ENCODE data around the gene AMOTL2.

The AMOTL2 gene

GRCh38 chr3:134374105-134374790, at the start of gene AMOTL2:
Gene AMOTL2 (minus strand): TSS chr3:134374447. CDS start chr3:134371433, 3,014 bp downstream.
- DNase-seq (ENCODE audit: low read depth) = no peak

GRCh38 chr3:134423153-134423552, 48.9 kb upstream of the AMOTL2 start:
- no peak for DNase-seq (ENCODE audit: low read depth)

- no peak for DNase-seq (ENCODE audit: low read depth)
Measured at GRCh38 chr3:134419960-134420321, 45.7 kb upstream of the AMOTL2 start.

GRCh38 chr3:134419214-134419959, 45.1 kb upstream of the AMOTL2 start:
- no peak for DNase-seq (ENCODE audit: low read depth)

- DNase-seq (ENCODE audit: low read depth) = no peak
Measured at GRCh38 chr3:134409041-134409440, 34.8 kb upstream of the AMOTL2 start.

GRCh38 chr3:134407239-134407625, 33.0 kb upstream of the AMOTL2 start:
- DNase-seq (ENCODE audit: low read depth) = no peak

GRCh38 chr3:134406331-134407238, 32.3 kb upstream of the AMOTL2 start:
- no peak for DNase-seq (ENCODE audit: low read depth)

GRCh38 chr3:134404366-134404885, 30.2 kb upstream of the AMOTL2 start:
- DNase-seq (ENCODE audit: low read depth) = no peak

- no peak for DNase-seq (ENCODE audit: low read depth)
Measured at GRCh38 chr3:134397755-134398154, 23.5 kb upstream of the AMOTL2 start.

GRCh38 chr3:134395103-134395502, 20.9 kb upstream of the AMOTL2 start:
- no peak for DNase-seq (ENCODE audit: low read depth)

GRCh38 chr3:134394380-134394779, 20.1 kb upstream of the AMOTL2 start:
- no peak for DNase-seq (ENCODE audit: low read depth)

- no peak for DNase-seq (ENCODE audit: low read depth)
Measured at GRCh38 chr3:134393074-134393473, 18.8 kb upstream of the AMOTL2 start.

GRCh38 chr3:134392336-134392983, 18.2 kb upstream of the AMOTL2 start:
- no peak for DNase-seq (ENCODE audit: low read depth)

- no peak for DNase-seq (ENCODE audit: low read depth)
Measured at GRCh38 chr3:134389865-134390264, 15.6 kb upstream of the AMOTL2 start.

GRCh38 chr3:134388788-134389485, 14.7 kb upstream of the AMOTL2 start:
- DNase-seq (ENCODE audit: low read depth) = no peak

GRCh38 chr3:134388292-134388691, 14.0 kb upstream of the AMOTL2 start:
- no peak for DNase-seq (ENCODE audit: low read depth)

- DNase-seq (ENCODE audit: low read depth) = no peak
Measured at GRCh38 chr3:134387293-134387692, 13.0 kb upstream of the AMOTL2 start.

GRCh38 chr3:134384963-134385362, 10.7 kb upstream of the AMOTL2 start:
- DNase-seq (ENCODE audit: low read depth) = no peak

- no peak for DNase-seq (ENCODE audit: low read depth)
Measured at GRCh38 chr3:134381831-134382442, 7.7 kb upstream of the AMOTL2 start.

GRCh38 chr3:134381076-134381475, 6.8 kb upstream of the AMOTL2 start:
- DNase-seq (ENCODE audit: low read depth) = no peak

GRCh38 chr3:134380249-134380648, 6.0 kb upstream of the AMOTL2 start:
- no peak for DNase-seq (ENCODE audit: low read depth)

Measured in CMK (cell line).